Astrocyte (in vitro differentiated cells and primary cell): ENCODE results near the gene UQCC2.

Source experiments
- CTCF ChIP-seq: IDR thresholded peaks from 2 replicates; pipeline ENCODE4 v1.5.1; 2011; ENCODE audit warnings: low read depth, mild to moderate bottlenecking, inconsistent platforms, low read length, moderate library complexity; ENCODE audit not compliant: insufficient read depth
- EZH2 ChIP-seq: IDR thresholded peaks from 2 replicates; pipeline ENCODE4 v1.6.1; 2012; ENCODE audit warnings: mild to moderate bottlenecking, low read length, inconsistent platforms; ENCODE audit not compliant: insufficient read depth

- TF ChIP-seq CTCF (no peak), EZH2 (no peak)
Observed at GRCh38 chr6:33683576-33684427, 27.7 kb downstream of the UQCC2 start.
